Activated CD8-positive, alpha-beta T cell treated with anti-CD3 and anti-CD28 coated beads, Interleukin-2, amount 10 ng/mL, durations not matched to agents 7 days and 5 days (primary cell): ENCODE measurements around the gene APOL4. TPM values are rescaled to one million over a fixed set of nuclear protein-coding genes. Genes with fewer than 3 reads are reported as not detected.
"Not testable (repeated sequence)": the region's sequence is repeated elsewhere in the genome, so short reads cannot be mapped to it uniquely, and the experiment has no call there.

Experiments used
- ATAC-seq: fragments of 150-1000 bp; cut with Tn5 transposase; one replicate; pipeline ENCODE4 v1.10.0; 2021; ENCODE audit warnings: moderate library complexity
- CTCF ChIA-PET: fragments of 350-600 bp; sonication (Branson Sonifier 250); formaldehyde crosslinking; loops from one replicate; lab custom pipeline; 2021; ENCODE audit warnings: antibody characterized with exemption; lab: Charles Lee
- POLR2A ChIA-PET: fragments of 350-600 bp; sonication (Branson Sonifier 250); formaldehyde crosslinking; loops from one replicate; lab custom pipeline; 2021; ENCODE audit warnings: antibody characterized with exemption; lab: Charles Lee
- DNase-seq: peaks from one replicate; pipeline ENCODE4 v3.0.0-alpha.2; 2020
- H3K27ac Mint-ChIP-seq: one replicate; pipeline ENCODE4 v1.8.0; 2021; ENCODE audit warnings: mild to moderate bottlenecking, mixed read lengths
- H3K27me3 Mint-ChIP-seq: one replicate; pipeline ENCODE4 v1.8.0; 2021; ENCODE audit warnings: low read depth, mixed read lengths
- H3K36me3 Mint-ChIP-seq: one replicate; pipeline ENCODE4 v1.8.0; 2021; ENCODE audit warnings: low read depth, mixed read lengths
- H3K4me1 Mint-ChIP-seq: one replicate; pipeline ENCODE4 v1.8.0; 2021; ENCODE audit warnings: low read depth, mixed read lengths
- H3K4me3 Mint-ChIP-seq: one replicate; pipeline ENCODE4 v1.8.0; 2021; ENCODE audit warnings: mild to moderate bottlenecking, mixed read lengths
- H3K9me3 Mint-ChIP-seq: one replicate; pipeline ENCODE4 v1.8.0; 2022; ENCODE audit warnings: mixed read lengths; ENCODE audit not compliant: insufficient read depth
- total RNA-seq, 2 experiments: library from RNA; stranded (reverse); gene quantifications; one replicate each; pipeline ENCODE4 v1.2.3, GENCODE V29; 2021

The APOL4 gene
- total RNA-seq, 2 experiments from 2014 or later: 6.9 to 8.5 TPM

- H3K4me3 Mint-ChIP-seq, H3K27ac Mint-ChIP-seq, DNase-seq, H3K9me3 Mint-ChIP-seq, ATAC-seq, H3K27me3 Mint-ChIP-seq: not testable (repeated sequence)
- POLR2A ChIA-PET: interaction anchor here (1.0 kb wide), 1 partner anchor 26 kb away, joined by 4 read pairs; no protein-coding TSS in a partner anchor
- CTCF ChIA-PET: interaction anchor here (1.5 to 3.1 kb wide), 5 partner anchors 11 to 333 kb away, joined by 5 to 18 read pairs (median 8); no protein-coding TSS in a partner anchor
- Mint-ChIP-seq H3K36me3 (peaks cover 80% of the 10 kb centered on the region), H3K4me1 (peaks cover 69% of the 10 kb centered on the region)
Measured at GRCh38 chr22:36152821-36153220, 48.8 kb downstream of the APOL4 start.

GRCh38 chr22:36152088-36152487 lies 49.5 kb downstream of the APOL4 start:
- H3K4me3 Mint-ChIP-seq: no peak overlapping the region

DNA sequence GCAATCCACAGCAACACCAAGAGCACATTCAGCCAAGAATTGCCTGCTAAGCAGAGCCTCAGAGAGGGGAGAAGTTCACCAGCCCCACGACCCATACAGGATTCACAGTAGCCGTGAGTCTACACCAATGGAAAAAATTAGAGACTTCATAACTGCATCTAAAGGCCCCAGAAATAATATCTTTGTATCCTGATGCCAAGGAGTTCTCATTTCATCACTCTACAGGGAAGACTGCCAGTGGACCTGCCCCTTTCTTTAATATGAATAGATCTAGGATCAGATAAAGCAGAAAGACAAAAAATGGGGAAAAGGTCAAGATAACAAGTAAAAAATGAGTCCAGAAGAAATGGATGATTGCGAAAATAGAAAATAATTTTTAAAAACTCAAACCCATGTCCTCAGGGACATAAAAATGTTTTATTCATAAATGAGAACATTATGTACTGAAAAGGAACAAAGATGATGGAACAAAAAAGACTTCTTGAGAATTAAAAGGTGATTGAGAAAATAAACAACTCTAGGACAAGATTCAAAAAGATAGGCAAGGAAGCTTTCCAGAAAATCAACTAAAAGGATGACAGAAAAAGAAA lies 50.5 kb downstream of the APOL4 start:
- Mint-ChIP-seq H3K9me3 (no peaks in the 10 kb centered on the region), H3K4me1 (peaks cover 52% of the 10 kb centered on the region), H3K27me3 (no peaks in the 10 kb centered on the region), H3K4me3 (no peak overlapping the region), H3K27ac (peak overlapping the region; percentile 63), H3K36me3 (peaks cover 75% of the 10 kb centered on the region)
- no peak for DNase-seq
- ChIA-PET POLR2A (no interaction called here), CTCF (interaction anchor here (0.6 to 3.1 kb wide), 6 partner anchors 16 to 335 kb away, joined by 3 to 18 read pairs (median 8); no protein-coding TSS in a partner anchor)
- ATAC-seq: no peak

More at GRCh38 chr22:36152088-36152487, 49.5 kb downstream of the APOL4 start:
- ATAC-seq (no peak), DNase-seq (no peak)
- Mint-ChIP-seq H3K9me3 (no peaks in the 10 kb centered on the region), H3K27me3 (no peaks in the 10 kb centered on the region), H3K4me1 (peaks cover 62% of the 10 kb centered on the region), H3K36me3 (peaks cover 80% of the 10 kb centered on the region), H3K27ac (no peak overlapping the region)
- ChIA-PET CTCF (interaction anchor here (0.6 to 3.1 kb wide), 7 partner anchors 17 to 334 kb away, joined by 3 to 18 read pairs (median 7); no protein-coding TSS in a partner anchor), POLR2A (interaction anchor here (1.0 kb wide), 1 partner anchor 27 kb away, joined by 4 read pairs; no protein-coding TSS in a partner anchor)

DNA sequence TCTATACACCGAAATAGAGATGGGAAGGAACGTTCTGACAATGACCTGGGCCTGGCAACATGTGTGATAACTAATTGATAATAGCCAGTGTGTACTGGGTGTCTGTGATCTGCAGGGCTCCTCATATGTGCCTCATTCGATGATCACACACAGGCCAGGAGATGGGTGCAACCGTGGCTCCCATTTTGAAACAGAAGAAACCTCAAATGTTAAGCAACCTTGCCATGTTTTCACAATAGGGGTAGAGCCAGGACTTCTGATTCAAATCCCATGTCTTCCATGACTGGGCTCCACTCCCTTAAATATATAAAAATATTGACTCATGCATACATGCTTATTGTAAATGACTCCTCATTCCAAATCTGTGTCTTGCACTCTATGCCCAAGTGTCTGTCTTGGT lies 52.2 kb downstream of the APOL4 start:
- POLR2A ChIA-PET: interaction anchor here (0.9 kb wide), 1 partner anchor 31 kb away, joined by 4 read pairs; no protein-coding TSS in a partner anchor
- Mint-ChIP-seq H3K4me3 (no peak overlapping the region), H3K36me3 (peaks cover 67% of the 10 kb centered on the region), H3K4me1 (peaks cover 43% of the 10 kb centered on the region), H3K27ac (no peak overlapping the region), H3K9me3 (no peaks in the 10 kb centered on the region), H3K27me3 (no peaks in the 10 kb centered on the region)
- DNase-seq: no peak
- ATAC-seq: no peak
- CTCF ChIA-PET: interaction anchor here (1.6 kb wide), 1 partner anchor 83 kb away, joined by 6 read pairs; no protein-coding TSS in a partner anchor

- Mint-ChIP-seq H3K4me3 (no peak overlapping the region), H3K27ac (peak overlapping the region; percentile 59), H3K9me3 (no peaks in the 10 kb centered on the region), H3K36me3 (peaks cover 64% of the 10 kb centered on the region), H3K4me1 (peaks cover 33% of the 10 kb centered on the region), H3K27me3 (no peaks in the 10 kb centered on the region)
- ATAC-seq (no peak), DNase-seq (no peak)
- POLR2A ChIA-PET: interaction anchor here (0.8 to 0.9 kb wide), 2 partner anchors 14 to 32 kb away, joined by 3 to 4 read pairs; no protein-coding TSS in a partner anchor
- CTCF ChIA-PET: interaction anchor here (1.6 kb wide), 1 partner anchor 82 kb away, joined by 6 read pairs; no protein-coding TSS in a partner anchor
Measured at GRCh38 chr22:36148411-36148810, 53.2 kb downstream of the APOL4 start.

DNA sequence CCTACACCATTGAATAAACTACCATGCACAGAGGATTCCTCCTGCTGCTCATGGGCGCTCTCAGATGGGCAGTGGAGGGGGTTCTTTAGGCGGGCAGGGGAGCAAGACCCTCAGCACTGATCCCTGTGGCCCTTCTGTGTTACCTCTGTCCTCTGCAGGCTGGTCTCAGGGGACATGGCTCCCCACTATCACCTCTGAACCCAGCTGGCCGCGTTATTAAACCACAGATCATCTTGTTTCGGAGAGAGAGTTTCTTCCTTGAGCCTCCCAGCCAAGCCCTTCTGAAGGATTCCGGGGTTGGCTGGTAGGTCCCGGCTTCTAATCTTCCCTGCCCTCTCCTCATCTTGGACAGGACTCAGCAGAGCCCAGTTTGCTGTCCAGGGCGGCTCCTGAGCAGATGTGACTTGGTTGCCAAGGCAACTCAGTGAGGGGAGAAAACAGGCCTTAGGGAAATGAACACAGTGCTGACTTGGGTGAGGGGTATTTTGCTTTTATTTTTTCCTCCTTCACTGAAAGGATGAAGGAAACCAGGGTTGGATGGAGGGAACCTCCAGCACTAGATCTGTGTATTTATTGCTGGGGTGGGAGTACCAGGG lies 54.3 kb downstream of the APOL4 start:
- ChIA-PET POLR2A (no interaction called here), CTCF (interaction anchor here (8.7 kb wide), 1 partner anchor 32 kb away, joined by 118 read pairs; no protein-coding TSS in a partner anchor)
- no peaks in the 10 kb centered on the region for H3K9me3 Mint-ChIP-seq
- no peaks in the 10 kb centered on the region for H3K27me3 Mint-ChIP-seq
- H3K4me3 Mint-ChIP-seq: no peak overlapping the region
- DNase-seq (no peak), ATAC-seq (no peak)
- peaks cover 25% of the 10 kb centered on the region for H3K4me1 Mint-ChIP-seq
- no peak overlapping the region for H3K27ac Mint-ChIP-seq
- H3K36me3 Mint-ChIP-seq: peaks cover 65% of the 10 kb centered on the region

DNA sequence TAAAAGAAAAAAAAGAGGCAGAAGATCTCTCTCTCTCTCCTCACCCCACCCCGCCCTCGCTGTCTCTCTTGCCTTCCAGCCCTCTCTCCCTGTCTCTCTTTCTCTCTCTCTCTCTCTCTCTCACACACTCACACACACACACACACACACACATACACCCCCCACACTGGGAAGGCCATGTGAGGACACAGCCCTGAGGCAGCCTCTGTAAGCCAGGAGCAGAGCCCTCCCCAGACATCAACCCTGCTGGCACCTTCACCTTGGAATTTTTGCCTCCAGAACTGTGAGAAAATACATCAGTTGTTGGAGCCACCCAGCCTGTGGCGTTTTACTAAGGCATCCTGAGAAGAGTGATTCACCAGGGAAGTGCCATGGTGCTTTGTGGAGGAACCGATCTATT lies 55.7 kb downstream of the APOL4 start:
- ChIA-PET POLR2A (no interaction called here), CTCF (interaction anchor here (1.4 to 8.7 kb wide), 8 partner anchors 9 to 40 kb away, joined by 3 to 118 read pairs (median 4); no protein-coding TSS in a partner anchor)
- DNase-seq: no peak
- Mint-ChIP-seq H3K27ac (peak overlapping the region; percentile 5), H3K27me3 (no peaks in the 10 kb centered on the region), H3K4me1 (peaks cover 12% of the 10 kb centered on the region), H3K9me3 (no peaks in the 10 kb centered on the region), H3K36me3 (peaks cover 63% of the 10 kb centered on the region), H3K4me3 (no peak overlapping the region)
- ATAC-seq: no peak

DNA sequence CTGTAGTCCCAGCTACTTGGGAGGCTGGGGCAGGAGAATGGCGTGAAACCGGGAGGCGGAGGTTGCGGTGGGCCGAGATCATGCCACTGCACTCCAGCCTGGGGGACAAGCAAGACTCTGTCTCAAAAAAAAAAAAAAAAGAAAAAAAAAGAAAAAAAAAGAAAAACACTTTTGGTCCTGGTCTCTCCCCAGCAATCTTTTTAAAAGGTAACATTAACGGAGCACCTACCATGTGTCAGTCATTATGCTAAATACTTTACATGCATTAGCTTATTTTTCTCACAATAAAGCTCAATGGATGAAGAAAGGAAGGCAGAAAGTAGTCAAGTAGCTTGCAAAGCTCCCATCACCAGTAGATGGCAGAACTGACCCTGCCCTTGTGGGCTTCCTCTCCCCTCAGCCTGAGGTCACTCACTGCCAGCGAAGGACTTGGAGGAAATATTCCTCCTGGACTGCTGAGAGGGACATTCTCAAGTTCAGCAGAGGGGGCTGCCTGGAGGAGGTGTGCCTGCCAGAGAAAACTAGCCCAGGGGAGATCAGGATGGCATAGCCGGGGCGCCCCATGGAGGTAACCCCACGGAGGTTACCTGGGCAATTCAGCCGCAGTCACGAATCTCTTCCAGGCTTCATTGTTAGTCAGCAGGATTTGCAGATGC lies 56.6 kb downstream of the APOL4 start:
- ChIA-PET POLR2A (no interaction called here), CTCF (interaction anchor here (0.7 to 8.7 kb wide), 13 partner anchors 8 to 341 kb away, joined by 3 to 118 read pairs (median 4); partner anchors contain the start of genes APOL2 and APOL3)
- H3K4me1 Mint-ChIP-seq: peaks cover 9% of the 10 kb centered on the region
- peaks cover 67% of the 10 kb centered on the region for H3K36me3 Mint-ChIP-seq
- no peak overlapping the region for H3K4me3 Mint-ChIP-seq
- H3K9me3 Mint-ChIP-seq: no peaks in the 10 kb centered on the region
- no peak overlapping the region for H3K27ac Mint-ChIP-seq
- H3K27me3 Mint-ChIP-seq: no peaks in the 10 kb centered on the region
- DNase-seq (peak; percentile 57), ATAC-seq (peak; percentile 71)

DNA sequence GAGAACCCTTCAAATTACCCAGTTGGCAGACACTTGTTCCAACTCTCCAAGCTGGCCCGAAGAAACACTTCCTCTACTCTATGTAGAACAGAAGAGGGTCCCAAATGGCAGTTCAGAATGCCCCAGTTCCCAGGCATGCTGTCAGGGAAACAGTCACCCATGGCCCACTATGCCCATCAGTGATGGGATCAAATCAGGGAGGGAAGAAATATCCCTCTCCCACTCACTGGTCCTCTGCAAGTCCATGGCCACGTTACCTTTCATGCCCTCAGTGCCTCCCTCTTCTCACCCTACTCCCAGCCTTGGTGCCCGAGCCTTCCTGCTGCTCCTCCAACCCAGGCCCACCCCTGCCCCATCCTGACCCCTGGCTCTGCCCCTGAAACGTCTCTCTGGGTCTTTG lies 57.7 kb downstream of the APOL4 start:
- ChIA-PET CTCF (interaction anchor here (1.0 to 8.7 kb wide), 3 partner anchors 13 to 36 kb away, joined by 3 to 118 read pairs (median 5); no protein-coding TSS in a partner anchor), POLR2A (no interaction called here)
- DNase-seq: no peak

DNA sequence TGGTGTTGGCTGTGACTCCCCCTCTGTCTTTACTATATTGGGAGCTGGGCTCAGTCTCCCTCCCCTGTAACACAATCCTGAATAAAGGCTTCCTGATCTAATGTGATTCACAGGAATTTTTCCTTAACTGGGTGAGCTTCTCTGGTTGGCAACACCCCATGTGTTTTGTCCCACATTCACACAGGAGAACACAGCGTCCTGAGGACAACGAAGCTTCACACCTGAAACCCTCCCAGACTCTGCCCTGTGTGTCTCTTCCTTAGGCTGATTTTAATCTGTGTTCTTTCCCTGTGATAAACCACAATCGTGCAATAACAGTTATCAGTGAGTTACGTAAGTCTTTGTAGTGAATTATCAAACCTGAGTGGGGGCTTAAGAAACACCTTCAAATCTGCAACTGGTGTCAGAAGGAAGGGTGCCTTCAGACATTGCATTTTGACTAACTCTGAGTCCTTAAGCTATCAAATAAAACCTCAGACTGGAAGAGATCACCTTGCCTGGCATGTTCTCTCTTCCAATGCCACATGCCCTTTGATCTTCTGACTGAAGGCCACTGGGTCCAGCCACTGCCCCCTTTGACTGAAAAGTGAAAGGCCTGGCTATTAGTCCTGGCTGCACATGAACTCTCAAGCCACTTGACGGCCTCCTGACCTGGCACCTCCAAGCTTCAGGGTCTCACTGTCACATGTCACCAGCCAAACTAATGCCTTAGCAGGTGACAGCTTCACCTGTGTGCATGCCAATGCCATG lies 58.4 kb downstream of the APOL4 start:
- Mint-ChIP-seq H3K36me3 (peaks cover 61% of the 10 kb centered on the region), H3K9me3 (no peaks in the 10 kb centered on the region), H3K27ac (no peak overlapping the region), H3K4me1 (peaks cover 7% of the 10 kb centered on the region), H3K4me3 (no peak overlapping the region), H3K27me3 (no peaks in the 10 kb centered on the region)
- ChIA-PET CTCF (interaction anchor here (1.6 to 8.7 kb wide), 3 partner anchors 36 to 78 kb away, joined by 5 to 118 read pairs (median 8); no protein-coding TSS in a partner anchor), POLR2A (no interaction called here)
- no peak for ATAC-seq
- no peak for DNase-seq

More for the DNA sequence above, 57.7 kb downstream of the APOL4 start:
- no peak for ATAC-seq
- Mint-ChIP-seq H3K4me1 (peaks cover 9% of the 10 kb centered on the region), H3K27ac (peak overlapping the region; percentile 54), H3K36me3 (peaks cover 63% of the 10 kb centered on the region), H3K27me3 (no peaks in the 10 kb centered on the region), H3K9me3 (no peaks in the 10 kb centered on the region), H3K4me3 (no peak overlapping the region)
